Suprapubic skin (tissue), 4 donors: ENCODE measurements around the gene CPT1B.

Experiments used
- CTCF ChIP-seq, 2 donors: fragments of 200-600 bp in 1 of 2; fragments of 450-650 bp in 1 of 2; sonication (generic) in 1 of 2; IDR thresholded peaks; one replicate each; pipeline ENCODE4 v1.5.1; 2016 to 2019; ENCODE audit warnings: antibody characterized with exemption in 2 of 2, mild to moderate bottlenecking in 1 of 2, moderate library complexity in 1 of 2
- POLR2A ChIP-seq, 2 donors: fragments of 450-650 bp; IDR thresholded peaks; one replicate each; pipeline ENCODE4 v1.6.1; 2017; ENCODE audit warnings: antibody characterized with exemption in 2 of 2, mild to moderate bottlenecking in 2 of 2, moderate library complexity in 2 of 2
- POLR2AphosphoS5 ChIP-seq, 3 donors: sonication (generic); formaldehyde crosslinking; IDR thresholded peaks; one replicate each; pipeline ENCODE4 v1.6.1; 2017; ENCODE audit warnings: antibody characterized with exemption in 3 of 3

- no peak for TF ChIP-seq CTCF (IDR thresholded peaks at IDR 0.05)
- no peak for TF ChIP-seq POLR2AphosphoS5 (IDR thresholded peaks at IDR 0.05)
- no peak for TF ChIP-seq POLR2A (IDR thresholded peaks at IDR 0.05)
Measured at GRCh38 chr22:50542416-50542927, 35.8 kb downstream of the CPT1B start.
